ENCODE measurements around the gene SUN2.

SUN2 gene

GRCh38 chr22:38766076-38766777, 10.4 kb upstream of the SUN2 start:
- peak; percentile 99 for TF ChIP-seq CTCF (conservative IDR thresholded peaks at IDR 0.05)
- TF ChIP-seq ZFX (IDR thresholded peaks at IDR 0.05): no peak
- peak overlapping the region; percentile 10; the same call in 1 of the 2 replicates for H3K27ac ChIP-seq

GRCh38 chr22:38762551-38762983, 6.8 kb upstream of the SUN2 start:
- H3K27ac ChIP-seq: no peak overlapping the region
- TF ChIP-seq ZFX (IDR thresholded peaks at IDR 0.05) (no peak), CTCF (conservative IDR thresholded peaks at IDR 0.05) (no peak)

DNA sequence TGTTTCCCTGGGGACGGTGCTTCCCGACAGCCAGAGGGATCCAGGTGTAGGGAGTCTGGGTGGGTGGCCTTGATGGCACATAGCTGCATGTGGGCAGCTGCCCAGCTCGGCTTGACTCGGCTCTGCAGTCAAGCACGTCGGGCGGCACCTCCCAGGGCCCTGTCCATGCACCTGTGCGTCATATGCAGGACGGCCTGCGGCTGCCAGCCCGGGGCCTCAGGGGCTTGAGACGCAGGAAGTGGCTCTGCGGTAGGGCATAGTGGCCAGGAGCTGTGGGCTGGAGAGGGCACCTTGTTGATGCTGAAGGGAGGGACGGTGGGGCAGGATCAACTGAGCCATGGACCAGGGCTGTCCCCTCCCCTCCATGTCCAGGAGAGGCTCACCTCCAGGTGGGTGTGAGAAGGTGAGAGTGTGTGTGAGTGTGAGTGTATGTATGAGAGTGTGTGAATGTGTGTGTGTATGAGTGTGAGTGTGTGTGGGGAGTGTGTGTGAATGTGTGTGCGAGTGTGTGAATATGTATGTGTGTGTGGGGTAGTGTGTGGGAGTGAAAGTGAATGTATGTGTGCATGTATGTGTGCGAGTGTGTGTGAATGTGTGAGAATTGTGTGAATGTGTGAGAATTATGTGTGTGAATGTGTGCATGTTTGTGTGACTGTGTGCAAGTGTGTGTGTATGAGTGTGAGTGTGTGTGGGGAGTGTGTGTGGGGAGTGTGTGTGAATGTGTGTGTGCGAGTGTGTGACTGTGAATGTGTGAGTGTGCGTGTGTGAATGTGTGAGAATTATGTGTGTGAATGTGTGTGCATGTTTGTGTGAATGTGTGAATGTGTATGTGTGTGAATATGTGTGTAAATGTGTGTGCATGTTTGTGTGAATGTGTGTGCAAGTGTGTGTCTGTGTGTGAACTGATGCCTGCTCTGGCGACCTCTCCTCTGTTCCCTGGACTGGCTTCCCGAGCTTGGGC, 5.7 kb upstream of the SUN2 start:
- TF ChIP-seq ZFX (IDR thresholded peaks at IDR 0.05) (no peak), CTCF (conservative IDR thresholded peaks at IDR 0.05) (no peak)
- H3K27ac ChIP-seq: no peak overlapping the region

GRCh38 chr22:38760477-38761201, 4.8 kb upstream of the SUN2 start:
- H3K27ac ChIP-seq: no peak overlapping the region
- TF ChIP-seq CTCF (conservative IDR thresholded peaks at IDR 0.05) (no peak), ZFX (IDR thresholded peaks at IDR 0.05) (no peak)

- no peak overlapping the region for H3K27ac ChIP-seq
- no peak for TF ChIP-seq ZFX (IDR thresholded peaks at IDR 0.05)
Measured at GRCh38 chr22:38759005-38759404, 3.2 kb upstream of the SUN2 start.

GRCh38 chr22:38758276-38758945, 2.6 kb upstream of the SUN2 start:
- H3K27ac ChIP-seq: no peak overlapping the region
- TF ChIP-seq ZFX (IDR thresholded peaks at IDR 0.05): no peak
- TF ChIP-seq CTCF (conservative IDR thresholded peaks at IDR 0.05): no peak

DNA sequence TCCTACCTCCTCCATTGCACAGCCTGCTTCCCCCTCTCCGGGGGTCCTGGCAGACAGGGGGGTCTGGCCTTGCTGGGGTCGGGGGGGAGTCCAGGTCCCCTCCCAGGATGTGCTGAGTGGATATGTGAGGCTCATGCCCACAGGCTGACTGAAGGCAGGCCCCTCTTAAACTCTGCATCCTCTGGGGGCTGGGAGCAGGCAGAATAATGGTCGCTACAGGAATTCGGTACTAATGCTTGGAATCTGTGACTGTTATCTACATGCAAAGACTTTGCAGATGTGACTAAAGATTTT, 1.6 kb upstream of the SUN2 start:
- TF ChIP-seq ZFX (IDR thresholded peaks at IDR 0.05): no peak
- no peak for TF ChIP-seq CTCF (conservative IDR thresholded peaks at IDR 0.05)
- peak overlapping the region; percentile 94; the same call in 1 of the 2 replicates for H3K27ac ChIP-seq

Measured in C4-2B (cell line).